Measurements from ENCODE around the gene SEMA3E. TPM values are rescaled to one million over a fixed set of nuclear protein-coding genes. Genes with fewer than 3 reads are reported as not detected.

The SEMA3E gene
- polyA plus RNA-seq, 1 of the 3 experiments (the other 2 are of a cell fraction) = under 0.01 TPM

- TF ChIP-seq, protein P1, sequence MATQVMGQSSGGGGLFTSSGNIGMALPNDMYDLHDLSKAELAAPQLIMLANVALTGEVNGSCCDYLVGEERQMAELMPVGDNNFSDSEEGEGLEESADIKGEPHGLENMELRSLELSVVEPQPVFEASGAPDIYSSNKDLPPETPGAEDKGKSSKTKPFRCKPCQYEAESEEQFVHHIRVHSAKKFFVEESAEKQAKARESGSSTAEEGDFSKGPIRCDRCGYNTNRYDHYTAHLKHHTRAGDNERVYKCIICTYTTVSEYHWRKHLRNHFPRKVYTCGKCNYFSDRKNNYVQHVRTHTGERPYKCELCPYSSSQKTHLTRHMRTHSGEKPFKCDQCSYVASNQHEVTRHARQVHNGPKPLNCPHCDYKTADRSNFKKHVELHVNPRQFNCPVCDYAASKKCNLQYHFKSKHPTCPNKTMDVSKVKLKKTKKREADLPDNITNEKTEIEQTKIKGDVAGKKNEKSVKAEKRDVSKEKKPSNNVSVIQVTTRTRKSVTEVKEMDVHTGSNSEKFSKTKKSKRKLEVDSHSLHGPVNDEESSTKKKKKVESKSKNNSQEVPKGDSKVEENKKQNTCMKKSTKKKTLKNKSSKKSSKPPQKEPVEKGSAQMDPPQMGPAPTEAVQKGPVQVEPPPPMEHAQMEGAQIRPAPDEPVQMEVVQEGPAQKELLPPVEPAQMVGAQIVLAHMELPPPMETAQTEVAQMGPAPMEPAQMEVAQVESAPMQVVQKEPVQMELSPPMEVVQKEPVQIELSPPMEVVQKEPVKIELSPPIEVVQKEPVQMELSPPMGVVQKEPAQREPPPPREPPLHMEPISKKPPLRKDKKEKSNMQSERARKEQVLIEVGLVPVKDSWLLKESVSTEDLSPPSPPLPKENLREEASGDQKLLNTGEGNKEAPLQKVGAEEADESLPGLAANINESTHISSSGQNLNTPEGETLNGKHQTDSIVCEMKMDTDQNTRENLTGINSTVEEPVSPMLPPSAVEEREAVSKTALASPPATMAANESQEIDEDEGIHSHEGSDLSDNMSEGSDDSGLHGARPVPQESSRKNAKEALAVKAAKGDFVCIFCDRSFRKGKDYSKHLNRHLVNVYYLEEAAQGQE (IDR thresholded peaks at IDR 0.05; ENCODE audit: low read depth, low read length) = no peak
- TF ChIP-seq RCOR1 (IDR thresholded peaks at IDR 0.05; ENCODE audit: low read length) = peak; percentile 79
- TF ChIP-seq MAX (IDR thresholded peaks at IDR 0.05; ENCODE audit: low read depth) = no peak
- TF ChIP-seq, protein P2, sequence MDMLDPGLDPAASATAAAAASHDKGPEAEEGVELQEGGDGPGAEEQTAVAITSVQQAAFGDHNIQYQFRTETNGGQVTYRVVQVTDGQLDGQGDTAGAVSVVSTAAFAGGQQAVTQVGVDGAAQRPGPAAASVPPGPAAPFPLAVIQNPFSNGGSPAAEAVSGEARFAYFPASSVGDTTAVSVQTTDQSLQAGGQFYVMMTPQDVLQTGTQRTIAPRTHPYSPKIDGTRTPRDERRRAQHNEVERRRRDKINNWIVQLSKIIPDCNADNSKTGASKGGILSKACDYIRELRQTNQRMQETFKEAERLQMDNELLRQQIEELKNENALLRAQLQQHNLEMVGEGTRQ (IDR thresholded peaks at IDR 0.05; ENCODE audit: borderline replicate concordance, low read depth, low read length) = no peak
- no peak for TF ChIP-seq NRF1 (IDR thresholded peaks at IDR 0.05; ENCODE audit: low read depth, low read length)
- no peak for TF ChIP-seq RXRA (IDR thresholded peaks at IDR 0.05; ENCODE audit: borderline replicate concordance, low read depth)
- 0 out of 2 replicates have a peak, but pooled peaks have one; percentile 17 for TF ChIP-seq TEAD4 (IDR thresholded peaks at IDR 0.05; ENCODE audit: borderline replicate concordance, insufficient read depth)
- TF ChIP-seq, protein P3, sequence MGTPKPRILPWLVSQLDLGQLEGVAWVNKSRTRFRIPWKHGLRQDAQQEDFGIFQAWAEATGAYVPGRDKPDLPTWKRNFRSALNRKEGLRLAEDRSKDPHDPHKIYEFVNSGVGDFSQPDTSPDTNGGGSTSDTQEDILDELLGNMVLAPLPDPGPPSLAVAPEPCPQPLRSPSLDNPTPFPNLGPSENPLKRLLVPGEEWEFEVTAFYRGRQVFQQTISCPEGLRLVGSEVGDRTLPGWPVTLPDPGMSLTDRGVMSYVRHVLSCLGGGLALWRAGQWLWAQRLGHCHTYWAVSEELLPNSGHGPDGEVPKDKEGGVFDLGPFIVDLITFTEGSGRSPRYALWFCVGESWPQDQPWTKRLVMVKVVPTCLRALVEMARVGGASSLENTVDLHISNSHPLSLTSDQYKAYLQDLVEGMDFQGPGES (IDR thresholded peaks at IDR 0.05; ENCODE audit: low read depth, low read length) = no peak
- TF ChIP-seq MXI1 (IDR thresholded peaks at IDR 0.05; ENCODE audit: low read depth, low read length) = peak; percentile 79; the same call in 1 of the 2 replicates
- peak; percentile 54 for TF ChIP-seq JUND (IDR thresholded peaks at IDR 0.05)
- TF ChIP-seq RFX5 (IDR thresholded peaks at IDR 0.05; ENCODE audit: low read length) = no peak
- no peak for TF ChIP-seq FOXM1 (IDR thresholded peaks at IDR 0.05; ENCODE audit: low read depth)
- TF ChIP-seq, protein P4, sequence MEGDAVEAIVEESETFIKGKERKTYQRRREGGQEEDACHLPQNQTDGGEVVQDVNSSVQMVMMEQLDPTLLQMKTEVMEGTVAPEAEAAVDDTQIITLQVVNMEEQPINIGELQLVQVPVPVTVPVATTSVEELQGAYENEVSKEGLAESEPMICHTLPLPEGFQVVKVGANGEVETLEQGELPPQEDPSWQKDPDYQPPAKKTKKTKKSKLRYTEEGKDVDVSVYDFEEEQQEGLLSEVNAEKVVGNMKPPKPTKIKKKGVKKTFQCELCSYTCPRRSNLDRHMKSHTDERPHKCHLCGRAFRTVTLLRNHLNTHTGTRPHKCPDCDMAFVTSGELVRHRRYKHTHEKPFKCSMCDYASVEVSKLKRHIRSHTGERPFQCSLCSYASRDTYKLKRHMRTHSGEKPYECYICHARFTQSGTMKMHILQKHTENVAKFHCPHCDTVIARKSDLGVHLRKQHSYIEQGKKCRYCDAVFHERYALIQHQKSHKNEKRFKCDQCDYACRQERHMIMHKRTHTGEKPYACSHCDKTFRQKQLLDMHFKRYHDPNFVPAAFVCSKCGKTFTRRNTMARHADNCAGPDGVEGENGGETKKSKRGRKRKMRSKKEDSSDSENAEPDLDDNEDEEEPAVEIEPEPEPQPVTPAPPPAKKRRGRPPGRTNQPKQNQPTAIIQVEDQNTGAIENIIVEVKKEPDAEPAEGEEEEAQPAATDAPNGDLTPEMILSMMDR (IDR thresholded peaks at IDR 0.05) = no peak
- no peak for TF ChIP-seq GABPA (IDR thresholded peaks at IDR 0.05; ENCODE audit: low read depth)
- TF ChIP-seq NFIC (IDR thresholded peaks at IDR 0.05; ENCODE audit: borderline replicate concordance) = 0 out of 2 replicates have a peak, but pooled peaks have one; percentile 12
- TF ChIP-seq MEF2A (IDR thresholded peaks at IDR 0.05; ENCODE audit: borderline replicate concordance, low read depth) = no peak
- no peak for TF ChIP-seq POLR2AphosphoS5 (IDR thresholded peaks at IDR 0.05; ENCODE audit: low read depth, low read length)
- peak; percentile 61; the same call in 1 of the 2 replicates for TF ChIP-seq TCF12 (IDR thresholded peaks at IDR 0.05)
- TF ChIP-seq, protein P5, sequence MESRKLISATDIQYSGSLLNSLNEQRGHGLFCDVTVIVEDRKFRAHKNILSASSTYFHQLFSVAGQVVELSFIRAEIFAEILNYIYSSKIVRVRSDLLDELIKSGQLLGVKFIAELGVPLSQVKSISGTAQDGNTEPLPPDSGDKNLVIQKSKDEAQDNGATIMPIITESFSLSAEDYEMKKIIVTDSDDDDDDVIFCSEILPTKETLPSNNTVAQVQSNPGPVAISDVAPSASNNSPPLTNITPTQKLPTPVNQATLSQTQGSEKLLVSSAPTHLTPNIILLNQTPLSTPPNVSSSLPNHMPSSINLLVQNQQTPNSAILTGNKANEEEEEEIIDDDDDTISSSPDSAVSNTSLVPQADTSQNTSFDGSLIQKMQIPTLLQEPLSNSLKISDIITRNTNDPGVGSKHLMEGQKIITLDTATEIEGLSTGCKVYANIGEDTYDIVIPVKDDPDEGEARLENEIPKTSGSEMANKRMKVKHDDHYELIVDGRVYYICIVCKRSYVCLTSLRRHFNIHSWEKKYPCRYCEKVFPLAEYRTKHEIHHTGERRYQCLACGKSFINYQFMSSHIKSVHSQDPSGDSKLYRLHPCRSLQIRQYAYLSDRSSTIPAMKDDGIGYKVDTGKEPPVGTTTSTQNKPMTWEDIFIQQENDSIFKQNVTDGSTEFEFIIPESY (IDR thresholded peaks at IDR 0.05; ENCODE audit: borderline replicate concordance, low read depth) = no peak
- TF ChIP-seq RAD21 (IDR thresholded peaks at IDR 0.05; ENCODE audit: low read length) = no peak
- TF ChIP-seq GATA2 (CRISPR knock-in tag; IDR thresholded peaks at IDR 0.05) = peak; percentile 86
Observed at GRCh38 chr7:83347945-83348444, 300.9 kb downstream of the SEMA3E start (continued).

All from SK-N-SH (cell line).